Measurements from ENCODE around the gene DACT2. TPM values are rescaled to one million over a fixed set of nuclear protein-coding genes. Genes with fewer than 3 reads are reported as not detected.
"Not testable (repeated sequence)": the region's sequence is repeated elsewhere in the genome, so short reads cannot be mapped to it uniquely, and the experiment has no call there.

DACT2 gene
- total RNA-seq, 1 experiment from 2014 or later: not detected

- H3K4me1 ChIP-seq (replicated peaks): no peaks in the 10 kb centered on the region
- no peak overlapping the region for H3K4me3 ChIP-seq
- no peaks in the 10 kb centered on the region for H3K36me3 ChIP-seq
- no peaks in the 10 kb centered on the region for H3K27me3 ChIP-seq (replicated peaks)
- no peak overlapping the region for H3K27ac ChIP-seq
- H3K9me3 ChIP-seq (replicated peaks): no peaks in the 10 kb centered on the region
- DNase-seq (ENCODE audit: low read depth in 1 of 2, low spot score in 2 of 2): no peak
Measured at GRCh38 chr6:168299541-168300511, 19.8 kb downstream of the DACT2 start.

- H3K4me1 ChIP-seq (replicated peaks): no peaks in the 10 kb centered on the region
- H3K36me3 ChIP-seq: no peaks in the 10 kb centered on the region
- 0 out of 2 replicates have a peak, but pooled peaks cover 1% of the 10 kb centered on the region for H3K27me3 ChIP-seq (replicated peaks)
- no peak for DNase-seq (ENCODE audit: low read depth in 1 of 2, low spot score in 2 of 2)
- H3K9me3 ChIP-seq (replicated peaks): no peaks in the 10 kb centered on the region
- no peak overlapping the region for H3K27ac ChIP-seq
- H3K4me3 ChIP-seq: no peak overlapping the region
Measured at GRCh38 chr6:168297643-168298042, 21.9 kb downstream of the DACT2 start.

GRCh38 chr6:168294901-168295300 lies 24.7 kb downstream of the DACT2 start:
- Histone ChIP-seq H3K27ac (no peak overlapping the region), H3K4me3 (no peak overlapping the region), H3K9me3 (replicated peaks) (no peaks in the 10 kb centered on the region), H3K36me3 (no peaks in the 10 kb centered on the region), H3K27me3 (replicated peaks) (peaks cover 5% of the 10 kb centered on the region; the same call in 1 of the 2 replicates), H3K4me1 (replicated peaks) (no peaks in the 10 kb centered on the region)
- no peak for DNase-seq (ENCODE audit: low read depth in 1 of 2, low spot score in 2 of 2)

- Histone ChIP-seq H3K27me3 (replicated peaks) (peaks cover 5% of the 10 kb centered on the region; the same call in 1 of the 2 replicates), H3K36me3 (no peaks in the 10 kb centered on the region), H3K9me3 (replicated peaks) (no peaks in the 10 kb centered on the region), H3K4me3 (no peak overlapping the region), H3K4me1 (replicated peaks) (no peaks in the 10 kb centered on the region), H3K27ac (no peak overlapping the region)
- no peak for DNase-seq (ENCODE audit: low read depth in 1 of 2, low spot score in 2 of 2)
Measured at GRCh38 chr6:168293636-168294530, 25.7 kb downstream of the DACT2 start.

- Histone ChIP-seq H3K36me3 (no peaks in the 10 kb centered on the region), H3K4me1 (replicated peaks) (no peaks in the 10 kb centered on the region), H3K27ac (no peak overlapping the region), H3K27me3 (replicated peaks) (peaks cover 5% of the 10 kb centered on the region; the same call in 1 of the 2 replicates), H3K9me3 (replicated peaks) (no peaks in the 10 kb centered on the region), H3K4me3 (no peak overlapping the region)
- DNase-seq (ENCODE audit: low read depth in 1 of 2, low spot score in 2 of 2): no peak
Measured at GRCh38 chr6:168292826-168293225, 26.8 kb downstream of the DACT2 start.

- Histone ChIP-seq H3K27me3 (replicated peaks) (peaks cover 5% of the 10 kb centered on the region; the same call in 1 of the 2 replicates), H3K27ac (no peak overlapping the region)
Measured at GRCh38 chr6:168291450-168291849, 28.1 kb downstream of the DACT2 start.

GRCh38 chr6:168290095-168290494 lies 29.5 kb downstream of the DACT2 start:
- no peak for DNase-seq (ENCODE audit: low read depth in 1 of 2, low spot score in 2 of 2)
- Histone ChIP-seq H3K27ac (no peak overlapping the region), H3K9me3 (replicated peaks) (no peaks in the 10 kb centered on the region), H3K36me3 (no peaks in the 10 kb centered on the region), H3K4me3 (no peak overlapping the region), H3K4me1 (replicated peaks) (no peaks in the 10 kb centered on the region), H3K27me3 (replicated peaks) (peaks cover 5% of the 10 kb centered on the region; the same call in 1 of the 2 replicates)

More at GRCh38 chr6:168291450-168291849, 28.1 kb downstream of the DACT2 start:
- Histone ChIP-seq H3K36me3 (no peaks in the 10 kb centered on the region), H3K4me3 (no peak overlapping the region), H3K4me1 (replicated peaks) (no peaks in the 10 kb centered on the region), H3K9me3 (replicated peaks) (no peaks in the 10 kb centered on the region)
- DNase-seq (ENCODE audit: low read depth in 1 of 2, low spot score in 2 of 2): no peak

- no peak for DNase-seq (ENCODE audit: low read depth in 1 of 2, low spot score in 2 of 2)
- H3K9me3 ChIP-seq (replicated peaks): no peaks in the 10 kb centered on the region
- H3K4me3 ChIP-seq: no peak overlapping the region
- no peaks in the 10 kb centered on the region for H3K4me1 ChIP-seq (replicated peaks)
- no peak overlapping the region for H3K27ac ChIP-seq
- H3K36me3 ChIP-seq: no peaks in the 10 kb centered on the region
- H3K27me3 ChIP-seq (replicated peaks): peaks cover 5% of the 10 kb centered on the region; the same call in 1 of the 2 replicates
Measured at GRCh38 chr6:168289571-168289962, 30.0 kb downstream of the DACT2 start.

GRCh38 chr6:168288781-168289570 lies 30.6 kb downstream of the DACT2 start:
- H3K27me3 ChIP-seq (replicated peaks): peaks cover 5% of the 10 kb centered on the region; the same call in 1 of the 2 replicates
- DNase-seq (ENCODE audit: low read depth in 1 of 2, low spot score in 2 of 2): no peak
- no peak overlapping the region for H3K4me3 ChIP-seq

GRCh38 chr6:168287460-168287859 lies 32.1 kb downstream of the DACT2 start:
- not testable (repeated sequence) for DNase-seq (ENCODE audit: low read depth in 1 of 2, low spot score in 2 of 2); H3K4me3 ChIP-seq; H3K4me1 ChIP-seq (replicated peaks); H3K27ac ChIP-seq; H3K36me3 ChIP-seq; H3K27me3 ChIP-seq (replicated peaks); H3K9me3 ChIP-seq (replicated peaks)

More at GRCh38 chr6:168288781-168289570, 30.6 kb downstream of the DACT2 start:
- H3K9me3 ChIP-seq (replicated peaks): no peaks in the 10 kb centered on the region
- no peak overlapping the region for H3K27ac ChIP-seq
- no peaks in the 10 kb centered on the region for H3K36me3 ChIP-seq
- no peaks in the 10 kb centered on the region for H3K4me1 ChIP-seq (replicated peaks)

GRCh38 chr6:168286771-168287446 lies 32.7 kb downstream of the DACT2 start:
- DNase-seq (ENCODE audit: low read depth in 1 of 2, low spot score in 2 of 2); H3K4me3 ChIP-seq; H3K36me3 ChIP-seq; H3K9me3 ChIP-seq (replicated peaks); H3K27me3 ChIP-seq (replicated peaks); H3K4me1 ChIP-seq (replicated peaks); H3K27ac ChIP-seq: not testable (repeated sequence)

GRCh38 chr6:168286116-168286515 lies 33.5 kb downstream of the DACT2 start:
- Histone ChIP-seq H3K9me3 (replicated peaks) (no peaks in the 10 kb centered on the region), H3K27ac (no peak overlapping the region), H3K27me3 (replicated peaks) (no peaks in the 10 kb centered on the region), H3K4me3 (no peak overlapping the region), H3K36me3 (no peaks in the 10 kb centered on the region), H3K4me1 (replicated peaks) (no peaks in the 10 kb centered on the region)
- no peak for DNase-seq (ENCODE audit: low read depth in 1 of 2, low spot score in 2 of 2)
